Endodermal cell (in vitro differentiated cells): ENCODE data around the gene AARS2. TPM values are rescaled to one million over a fixed set of nuclear protein-coding genes. Genes with fewer than 3 reads are reported as not detected.
A peak's percentile ranks its signal among the peaks of the same experiment; 100 is the strongest.

Experiments
- DNase-seq: peaks from one replicate; pipeline ENCODE4 v3.0.0-alpha.2; 2017
- H3K27ac ChIP-seq: 2 replicates; pipeline ENCODE4 v1.5.1; 2013; ENCODE audit warnings: mild to moderate bottlenecking, low read depth, low read length, moderate library complexity
- H3K27me3 ChIP-seq: 2 replicates; pipeline ENCODE4 v1.6.1; 2013; ENCODE audit warnings: mild to moderate bottlenecking, low read length, moderate library complexity; ENCODE audit not compliant: insufficient read depth, control insufficient read depth, poor library complexity, severe bottlenecking
- H3K36me3 ChIP-seq: 2 replicates; pipeline ENCODE4 v1.7.0; 2013; ENCODE audit warnings: mild to moderate bottlenecking, low read length, moderate library complexity; ENCODE audit not compliant: control insufficient read depth, insufficient read depth
- H3K4me1 ChIP-seq: one replicate; pipeline ENCODE4 v1.7.0; 2013; ENCODE audit warnings: low read length; ENCODE audit not compliant: control insufficient read depth, insufficient read depth
- H3K4me3 ChIP-seq: 2 replicates; pipeline ENCODE4 v1.5.1; 2013; ENCODE audit warnings: mild to moderate bottlenecking, low read length, moderate library complexity
- H3K9ac ChIP-seq: 2 replicates; pipeline ENCODE4 v1.6.1; 2013; ENCODE audit warnings: mild to moderate bottlenecking, low read length, moderate library complexity; ENCODE audit not compliant: poor library complexity, severe bottlenecking; ENCODE audit errors: extremely low read depth
- H3K9me3 ChIP-seq: 2 replicates; pipeline ENCODE4 v1.6.1; 2013; ENCODE audit warnings: mild to moderate bottlenecking, low read length, moderate library complexity; ENCODE audit not compliant: control insufficient read depth
- H3K27ac Mint-ChIP-seq: 2 replicates; pipeline ENCODE4 v1.8.0; 2020; ENCODE audit warnings: mixed read lengths
- H3K27me3 Mint-ChIP-seq: 2 replicates; pipeline ENCODE4 v1.8.0; 2021; ENCODE audit warnings: mild to moderate bottlenecking, mixed read lengths; ENCODE audit not compliant: insufficient read depth
- H3K36me3 Mint-ChIP-seq: 2 replicates; pipeline ENCODE4 v1.8.0; 2020; ENCODE audit warnings: low read depth, mixed read lengths
- H3K4me1 Mint-ChIP-seq: 2 replicates; pipeline ENCODE4 v1.8.0; 2020; ENCODE audit warnings: mixed read lengths
- H3K4me3 Mint-ChIP-seq: 2 replicates; pipeline ENCODE4 v1.8.0; 2020; ENCODE audit warnings: mild to moderate bottlenecking, moderate library complexity, mixed read lengths
- H3K9me3 Mint-ChIP-seq: 2 replicates; pipeline ENCODE4 v1.8.0; 2020; ENCODE audit warnings: mild to moderate bottlenecking, mixed read lengths
- CTCF ChIP-seq: fragments of 200-600 bp; sonication (generic); conservative IDR thresholded peaks from 2 replicates; pipeline ENCODE4 v1.5.0; 2021; ENCODE audit warnings: antibody characterized with exemption, mild to moderate bottlenecking
- WGBS, 2 experiments: methylation state at CpG; one replicate each; pipeline versions ENCODE4 v1.1.5 to v1.1.7; 2013; ENCODE audit warnings: missing lambda C conversion rate in 2 of 2, mixed read lengths in 1 of 2; ENCODE audit not compliant: insufficient coverage in 1 of 2, insufficient read length in 1 of 2; 5-methylcytosine and 5-hydroxymethylcytosine counted together
- total RNA-seq, 2 donors: library from RNA; stranded (reverse); fragmentation: NEBNext Ultra II Directional in 1 of 2; extraction: Animal tissue kit (Norgen Biotek cat#: 25700) in 1 of 2; gene quantifications; 2 replicates in 1 of 2; 3 replicates in 1 of 2; pipeline ENCODE4 v1.2.1, GENCODE V29; 2021

AARS2 gene
- total RNA-seq, 2 donors from 2014 or later, result 22.9 to 24.7 TPM

- peak overlapping the region; percentile 64 for H3K4me3 Mint-ChIP-seq
- peaks cover 22% of the 10 kb centered on the region for H3K4me1 Mint-ChIP-seq
- Histone ChIP-seq H3K4me1 (peaks cover 5% of the 10 kb centered on the region), H3K36me3 (no peaks in the 10 kb centered on the region), H3K9ac (no peak overlapping the region), H3K4me3 (no peak overlapping the region), H3K9me3 (no peaks in the 10 kb centered on the region), H3K27me3 (peaks cover 21% of the 10 kb centered on the region), H3K27ac (no peak overlapping the region)
- H3K27me3 Mint-ChIP-seq, result peaks cover 51% of the 10 kb centered on the region
- H3K36me3 Mint-ChIP-seq, result no peaks in the 10 kb centered on the region
- H3K9me3 Mint-ChIP-seq, result no peaks in the 10 kb centered on the region
- DNase-seq, result no peak
- WGBS, 2 experiments, result 75 to 76% methylated on average over 15 to 17 of the region's 17 CpGs
- no peak for TF ChIP-seq CTCF
- no peak overlapping the region for H3K27ac Mint-ChIP-seq
Measured at GRCh38 chr6:44265722-44266233, 47.4 kb downstream of the AARS2 start.

GRCh38 chr6:44265007-44265721, 48.0 kb downstream of the AARS2 start, which contains the start of gene NFKBIE:
Gene NFKBIE, minus strand, starts transcription at chr6:44265551. Its CDS starts 205 bp downstream, at chr6:44265346.
- H3K9me3 Mint-ChIP-seq, result no peaks in the 10 kb centered on the region
- Histone ChIP-seq H3K9me3 (no peaks in the 10 kb centered on the region), H3K4me1 (peaks cover 5% of the 10 kb centered on the region), H3K9ac (peak within 1 kb of the TSS; percentile 4), H3K4me3 (peak within 1 kb of the TSS; percentile 82), H3K27ac (no peak within 1 kb of the TSS), H3K36me3 (no peaks in the 10 kb centered on the region), H3K27me3 (peaks cover 21% of the 10 kb centered on the region)
- no peaks in the 10 kb centered on the region for H3K36me3 Mint-ChIP-seq
- TF ChIP-seq CTCF, result peak; percentile 29
- H3K4me1 Mint-ChIP-seq, result peaks cover 22% of the 10 kb centered on the region
- peak within 1 kb of the TSS; percentile 56 for H3K27ac Mint-ChIP-seq
- WGBS, 2 experiments, result 0% methylated on average over 44 to 72 of the region's 72 CpGs
- peak within 1 kb of the TSS; percentile 64 for H3K4me3 Mint-ChIP-seq
- DNase-seq, result peak; percentile 98
- peaks cover 51% of the 10 kb centered on the region for H3K27me3 Mint-ChIP-seq

- peaks cover 43% of the 10 kb centered on the region for H3K27me3 Mint-ChIP-seq
Measured at GRCh38 chr6:44264154-44265006, 48.8 kb downstream of the AARS2 start.

More at GRCh38 chr6:44264154-44265006, 48.8 kb downstream of the AARS2 start:
- TF ChIP-seq CTCF, result no peak
- peaks cover 13% of the 10 kb centered on the region for H3K27me3 ChIP-seq
- H3K36me3 ChIP-seq, result peaks cover 3% of the 10 kb centered on the region
- H3K9me3 ChIP-seq, result no peaks in the 10 kb centered on the region
- WGBS, 2 experiments, result 21 to 50% methylated on average over 1 to 13 of the region's 13 CpGs
- no peak overlapping the region for H3K27ac ChIP-seq
- no peaks in the 10 kb centered on the region for H3K9me3 Mint-ChIP-seq
- peak overlapping the region; percentile 64 for H3K4me3 Mint-ChIP-seq
- no peaks in the 10 kb centered on the region for H3K36me3 Mint-ChIP-seq
- H3K4me1 Mint-ChIP-seq, result peaks cover 22% of the 10 kb centered on the region
- peaks cover 5% of the 10 kb centered on the region for H3K4me1 ChIP-seq
- no peak for DNase-seq
- H3K9ac ChIP-seq, result peak overlapping the region; percentile 4
- peak overlapping the region; percentile 56 for H3K27ac Mint-ChIP-seq
- H3K4me3 ChIP-seq, result peak overlapping the region; percentile 82
